D721Med (cell line): ENCODE data around the gene FILIP1L.

Experiments
- DNase-seq: peaks from one replicate; pipeline ENCODE4 v3.0.0; 2011; ENCODE audit warnings: low spot score; ENCODE audit not compliant: insufficient read length
- FAIRE-seq: peaks from 2 replicates; lab custom pipeline; 2011; peaks lifted over from hg19 to GRCh38; lab: Jason Lieb, UNC
- TF ChIP-seq, protein P1 (sequence below): IDR thresholded peaks from 2 replicates; pipeline ENCODE4 v1.5.1; 2012; ENCODE audit warnings: mild to moderate bottlenecking, control low read depth; ENCODE audit not compliant: insufficient read depth; ENCODE audit errors: missing control alignments

FILIP1L gene

DNA sequence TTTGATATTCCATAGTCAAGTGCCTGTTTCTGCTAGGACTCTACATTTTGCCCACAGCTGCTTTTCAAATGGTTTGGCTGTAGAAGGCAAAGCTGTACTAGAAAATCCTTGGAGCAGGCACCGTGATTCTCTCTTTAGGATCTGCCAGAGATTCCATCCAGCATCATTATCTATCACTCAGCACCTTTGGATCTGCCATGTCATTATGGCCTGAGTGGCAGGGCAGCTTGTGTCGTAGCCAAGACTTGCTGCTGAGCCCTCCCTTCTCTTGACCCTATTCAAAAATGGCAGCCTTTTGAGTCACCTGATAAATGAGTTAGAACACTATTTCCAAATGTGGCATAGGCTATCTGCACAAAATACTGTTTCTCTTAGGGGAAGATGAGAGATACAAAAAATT lies 304.7 kb downstream of the FILIP1L start:
- FAIRE-seq (no peak), DNase-seq (no peak)
- TF ChIP-seq, protein P1, sequence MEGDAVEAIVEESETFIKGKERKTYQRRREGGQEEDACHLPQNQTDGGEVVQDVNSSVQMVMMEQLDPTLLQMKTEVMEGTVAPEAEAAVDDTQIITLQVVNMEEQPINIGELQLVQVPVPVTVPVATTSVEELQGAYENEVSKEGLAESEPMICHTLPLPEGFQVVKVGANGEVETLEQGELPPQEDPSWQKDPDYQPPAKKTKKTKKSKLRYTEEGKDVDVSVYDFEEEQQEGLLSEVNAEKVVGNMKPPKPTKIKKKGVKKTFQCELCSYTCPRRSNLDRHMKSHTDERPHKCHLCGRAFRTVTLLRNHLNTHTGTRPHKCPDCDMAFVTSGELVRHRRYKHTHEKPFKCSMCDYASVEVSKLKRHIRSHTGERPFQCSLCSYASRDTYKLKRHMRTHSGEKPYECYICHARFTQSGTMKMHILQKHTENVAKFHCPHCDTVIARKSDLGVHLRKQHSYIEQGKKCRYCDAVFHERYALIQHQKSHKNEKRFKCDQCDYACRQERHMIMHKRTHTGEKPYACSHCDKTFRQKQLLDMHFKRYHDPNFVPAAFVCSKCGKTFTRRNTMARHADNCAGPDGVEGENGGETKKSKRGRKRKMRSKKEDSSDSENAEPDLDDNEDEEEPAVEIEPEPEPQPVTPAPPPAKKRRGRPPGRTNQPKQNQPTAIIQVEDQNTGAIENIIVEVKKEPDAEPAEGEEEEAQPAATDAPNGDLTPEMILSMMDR, result no peak

DNA sequence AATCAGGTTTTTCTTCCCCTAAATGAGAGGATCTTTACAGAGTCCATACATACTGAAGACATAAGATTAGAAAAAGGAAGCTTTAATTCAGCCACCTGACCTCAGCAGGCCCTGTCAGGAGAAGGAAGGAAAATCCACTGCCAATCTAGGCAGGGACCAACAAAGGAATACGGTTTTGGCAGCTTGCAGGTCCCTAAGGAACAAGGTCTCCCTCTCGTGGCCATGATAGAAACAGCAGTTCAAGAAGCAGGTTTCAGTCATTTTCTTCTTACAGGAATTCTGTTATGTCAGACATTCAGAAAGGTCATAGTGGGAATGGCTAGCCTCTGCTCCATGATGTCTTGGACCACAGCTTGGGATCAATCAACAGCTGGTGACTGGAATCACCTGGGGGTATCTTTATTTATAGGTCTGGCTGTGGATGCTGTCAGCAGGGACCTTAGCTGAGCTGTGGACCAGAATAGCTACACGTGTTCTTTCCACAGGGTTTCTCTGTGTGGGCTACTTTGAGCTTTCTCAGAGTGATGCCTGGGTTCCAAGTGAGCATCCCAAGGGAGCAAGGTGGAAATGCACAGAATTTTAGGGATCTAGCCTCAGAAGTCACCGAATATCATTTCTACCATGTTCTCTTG lies 306.0 kb downstream of the FILIP1L start:
- DNase-seq (no peak), FAIRE-seq (no peak)
- TF ChIP-seq, protein P1, result peak; percentile 59

DNA sequence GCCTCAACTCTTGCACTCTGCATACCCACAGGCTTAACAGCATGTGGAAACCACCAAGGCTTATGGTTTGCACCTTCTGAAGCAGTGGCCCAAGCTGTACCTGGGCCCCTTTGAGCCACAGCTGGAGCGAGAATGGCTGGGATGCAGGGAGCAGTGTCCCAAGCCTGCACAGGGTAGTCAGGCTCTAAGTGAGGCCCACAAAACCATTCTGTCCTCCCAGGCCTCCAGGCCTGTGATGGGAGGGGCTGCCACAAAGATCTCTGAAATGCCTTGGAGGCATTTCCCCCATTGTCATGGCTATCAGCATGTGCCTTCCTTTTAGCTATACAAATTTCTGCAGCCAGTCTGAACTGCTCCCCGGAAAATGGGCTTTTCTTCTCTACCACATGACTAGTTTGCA lies 309.1 kb downstream of the FILIP1L start:
- no peak for FAIRE-seq
- DNase-seq, result no peak
- TF ChIP-seq, protein P1, result no peak

DNA sequence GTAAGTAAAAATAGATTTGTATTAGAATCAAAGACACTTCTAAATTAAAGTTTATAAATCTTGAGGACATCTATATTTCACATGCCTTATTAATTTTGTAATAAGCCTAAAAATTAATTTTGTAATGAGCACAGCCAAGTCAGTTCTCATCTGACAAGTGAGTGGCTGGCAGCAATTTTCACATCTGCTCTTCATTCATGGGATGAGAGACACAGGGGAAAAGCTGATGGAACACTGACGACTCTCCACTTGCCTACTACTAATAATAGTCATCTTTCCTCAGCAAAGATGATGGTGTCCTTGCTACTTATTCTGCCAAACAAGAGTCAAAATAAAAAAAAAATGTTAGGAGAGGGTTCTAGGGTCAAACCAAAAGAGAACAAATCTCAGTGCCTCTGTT lies 311.0 kb downstream of the FILIP1L start:
- no peak for DNase-seq
- TF ChIP-seq, protein P1, result no peak

DNA sequence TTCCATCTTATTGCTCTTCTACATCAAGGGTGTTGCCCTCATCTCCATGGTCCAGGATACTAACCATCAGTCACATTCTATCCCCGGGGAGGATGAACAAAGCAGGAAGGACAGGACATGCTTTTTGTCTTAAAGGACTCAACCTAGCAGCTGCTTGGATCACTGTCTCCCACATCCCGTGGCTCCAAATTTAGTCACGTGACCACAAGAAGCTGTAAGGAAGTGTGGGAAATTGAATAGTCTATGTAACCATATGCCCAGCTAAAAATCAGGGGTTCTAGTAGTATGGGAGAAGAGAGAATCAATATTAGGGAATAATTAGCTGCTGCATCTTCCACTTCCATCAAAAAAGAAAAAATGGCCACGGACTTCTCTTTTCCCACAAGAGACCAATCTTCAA lies 314.9 kb downstream of the FILIP1L start:
- DNase-seq (no peak), FAIRE-seq (no peak)
- TF ChIP-seq, protein P1, result no peak

More for the DNA sequence above, 311.0 kb downstream of the FILIP1L start:
- FAIRE-seq, result no peak

DNA sequence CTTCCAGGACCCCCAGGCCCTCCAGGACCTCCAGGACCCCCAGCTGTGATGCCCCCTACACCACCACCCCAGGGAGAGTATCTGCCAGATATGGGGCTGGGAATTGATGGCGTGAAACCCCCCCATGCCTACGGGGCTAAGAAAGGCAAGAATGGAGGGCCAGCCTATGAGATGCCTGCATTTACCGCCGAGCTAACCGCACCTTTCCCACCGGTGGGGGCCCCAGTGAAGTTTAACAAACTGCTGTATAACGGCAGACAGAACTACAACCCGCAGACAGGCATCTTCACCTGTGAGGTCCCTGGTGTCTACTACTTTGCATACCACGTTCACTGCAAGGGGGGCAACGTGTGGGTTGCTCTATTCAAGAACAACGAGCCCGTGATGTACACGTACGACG lies 318.7 kb downstream of the FILIP1L start:
- TF ChIP-seq, protein P1, result no peak
- FAIRE-seq (no peak), DNase-seq (no peak)

DNA sequence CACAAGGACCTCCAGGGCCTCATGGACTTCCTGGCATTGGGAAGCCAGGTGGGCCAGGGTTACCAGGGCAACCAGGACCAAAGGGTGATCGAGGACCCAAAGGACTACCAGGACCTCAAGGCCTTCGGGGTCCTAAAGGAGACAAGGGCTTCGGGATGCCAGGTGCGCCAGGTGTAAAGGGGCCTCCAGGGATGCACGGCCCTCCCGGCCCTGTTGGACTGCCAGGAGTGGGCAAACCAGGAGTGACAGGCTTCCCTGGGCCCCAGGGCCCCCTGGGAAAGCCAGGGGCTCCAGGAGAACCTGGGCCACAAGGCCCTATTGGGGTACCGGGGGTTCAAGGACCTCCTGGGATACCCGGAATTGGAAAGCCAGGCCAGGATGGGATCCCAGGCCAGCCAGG lies 319.8 kb downstream of the FILIP1L start:
- TF ChIP-seq, protein P1, result no peak
- DNase-seq, result no peak
- no peak for FAIRE-seq
